ENCODE measurements around the gene ANKRD36B. TPM values are rescaled to one million over a fixed set of nuclear protein-coding genes. Genes with fewer than 3 reads are reported as not detected.
A peak's percentile ranks its signal among the peaks of the same experiment; 100 is the strongest.
"Not testable (repeated sequence)": the region's sequence is repeated elsewhere in the genome, so short reads cannot be mapped to it uniquely, and the experiment has no call there.

Gene ANKRD36B
- 10 to 100 TPM; 25.0 to 55.4 (median 41.7) TPM for total RNA-seq
- polyA plus RNA-seq = 10 to 100 TPM in 1 of 3 donors, 1 to 10 TPM in 2; 1.4 to 13.6 (median 2.4) TPM

DNA sequence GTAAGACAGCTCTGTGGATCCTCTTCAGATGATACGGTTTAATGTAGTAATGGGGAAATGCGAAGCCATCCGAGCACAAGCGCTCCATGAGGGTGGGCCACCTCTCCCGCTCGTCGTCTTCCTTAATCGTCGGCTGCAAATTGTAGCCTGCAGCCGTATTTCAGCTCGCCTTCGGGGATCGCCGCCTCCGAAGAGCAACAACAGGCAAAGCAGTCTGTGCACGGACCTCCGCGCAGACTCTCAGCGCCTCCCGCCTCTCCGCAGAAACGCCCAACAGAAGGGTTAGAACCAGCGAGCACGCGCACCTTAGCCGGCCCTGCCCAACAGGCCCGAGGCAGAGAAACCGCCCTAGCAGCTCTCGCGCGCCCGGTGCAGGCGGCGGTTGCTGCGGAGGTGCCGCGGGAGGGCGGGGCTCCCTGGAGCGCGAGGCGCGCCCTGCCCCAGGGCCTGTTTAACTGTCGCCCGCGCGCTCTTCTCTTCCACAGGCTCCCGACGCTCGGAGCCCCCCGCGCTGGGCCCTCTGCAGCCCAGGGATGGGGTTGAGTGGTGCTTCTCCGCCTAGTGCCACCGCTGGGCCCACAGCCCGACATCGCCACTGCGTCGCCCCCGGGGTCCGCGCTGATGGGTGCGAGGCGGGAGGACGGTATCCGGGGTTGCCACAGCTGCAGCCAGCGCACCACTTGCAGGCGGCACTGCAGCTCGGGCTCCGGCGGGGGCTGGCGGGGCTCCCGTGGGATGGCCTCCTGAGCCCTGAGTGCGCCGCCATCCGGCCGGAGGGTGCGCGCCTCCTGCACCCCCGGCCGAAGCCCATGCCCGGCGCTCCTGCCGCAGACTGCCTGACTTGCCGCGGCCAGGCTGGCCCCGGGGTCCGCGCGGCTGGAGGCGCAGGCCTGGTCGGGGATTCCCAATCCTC, at the start of gene ANKRD36B:
Gene ANKRD36B, minus strand, starts transcription at position 280 of the 913 bp plus-strand sequence. Its CDS starts 192 bp downstream, at position 88.
- DNase-seq = peak; percentile 87
- Histone ChIP-seq H3K4me3 (peak within 1 kb of the TSS; percentile 56 to 69 (median 60)), H3K27ac (peak within 1 kb of the TSS; percentile 90 to 93 (median 92))
- H3K9me3 ChIP-seq, H3K4me1 ChIP-seq, H3K36me3 ChIP-seq, H3K27me3 ChIP-seq: not testable (repeated sequence)
- intact Hi-C loops (cut with DNase I) = loop anchor here (1.0 to 10.0 kb wide), 3 partner anchors 55 to 107 kb away; partner anchors contain the start of gene COX5B
- TF ChIP-seq POLR2AphosphoS5 (IDR thresholded peaks at IDR 0.05) = peak in 1 of 4 donors; percentile 35
- WGBS, 2 donors = 0% methylated on average over 47 to 48 of the region's 90 CpGs

GRCh38 chr2:97626049-97626430, 36.4 kb upstream of the ANKRD36B start:
- H3K4me1 ChIP-seq; H3K36me3 ChIP-seq; H3K9me3 ChIP-seq; H3K4me3 ChIP-seq; intact Hi-C loops (cut with DNase I); H3K27ac ChIP-seq; DNase-seq; H3K27me3 ChIP-seq: not testable (repeated sequence)
- WGBS, 2 donors = 74 to 80% methylated on average over 8 of the region's 8 CpGs

DNA sequence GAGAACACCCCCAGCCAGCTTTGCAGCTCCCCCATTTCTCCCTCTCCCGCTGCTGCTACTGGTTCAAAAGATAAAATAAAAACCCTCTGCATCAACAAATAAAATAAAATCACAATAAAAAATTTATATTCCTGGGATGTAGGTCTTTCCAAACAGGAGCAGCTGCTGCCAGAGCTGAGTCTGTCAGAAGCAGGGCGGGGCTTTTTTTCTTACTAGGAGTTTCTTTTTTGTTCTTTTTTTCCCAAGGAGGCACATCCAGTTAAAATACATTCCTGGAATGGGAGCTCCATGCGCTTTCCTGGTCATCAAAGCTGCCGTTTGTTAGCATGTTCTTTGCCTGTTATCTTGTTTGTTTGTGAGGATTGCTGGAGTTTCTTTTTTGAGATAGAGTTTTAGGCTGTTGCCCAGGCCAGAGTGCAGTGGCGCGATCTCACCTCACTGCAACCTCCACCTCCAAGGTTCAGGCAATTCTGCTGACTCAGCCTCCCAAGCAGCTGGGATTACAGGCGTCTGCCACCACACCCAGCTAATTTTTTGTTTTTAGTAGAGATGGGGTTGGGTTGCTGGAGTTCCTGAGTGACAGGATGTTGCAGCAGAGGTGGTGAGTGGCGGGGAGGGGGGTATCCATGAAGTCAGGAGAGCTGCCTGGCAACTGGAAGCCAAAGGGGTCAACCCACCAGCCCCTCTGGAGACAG, 35.8 kb upstream of the ANKRD36B start:
- 17 to 47% methylated on average over 4 of the region's 8 CpGs for WGBS, 2 donors
- intact Hi-C loops (cut with DNase I) = not testable (repeated sequence)

DNA sequence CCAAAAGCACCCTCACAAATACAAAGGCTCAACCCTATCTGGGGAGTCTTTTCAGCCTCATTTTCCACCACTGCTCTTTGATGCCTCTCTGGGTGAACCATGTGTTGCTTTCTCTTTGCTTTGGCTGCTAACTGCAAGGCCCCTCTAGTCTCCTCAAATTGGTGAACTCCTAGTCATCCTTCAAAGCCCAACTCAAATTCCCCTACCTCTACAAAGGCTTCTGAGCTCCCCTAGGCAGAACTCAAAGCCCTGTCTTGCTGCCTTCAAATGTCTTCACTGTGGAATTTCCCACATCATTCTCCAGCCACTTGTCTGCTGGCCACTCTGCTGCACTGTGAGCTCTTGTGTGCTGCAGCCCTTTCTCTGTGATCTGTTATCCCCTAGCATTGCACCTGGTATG, 33.3 kb upstream of the ANKRD36B start:
- intact Hi-C loops (cut with DNase I); DNase-seq; H3K9me3 ChIP-seq; H3K36me3 ChIP-seq; H3K4me1 ChIP-seq; H3K27me3 ChIP-seq; H3K4me3 ChIP-seq; H3K27ac ChIP-seq: not testable (repeated sequence)

More for the DNA sequence above, 35.8 kb upstream of the ANKRD36B start:
- H3K4me3 ChIP-seq, H3K9me3 ChIP-seq, H3K27ac ChIP-seq, H3K4me1 ChIP-seq, H3K27me3 ChIP-seq, H3K36me3 ChIP-seq, DNase-seq: not testable (repeated sequence)

GRCh38 chr2:97620492-97620891, 30.8 kb upstream of the ANKRD36B start:
- intact Hi-C loops (cut with DNase I); DNase-seq: not testable (repeated sequence)
- 84% methylated on average over 1 of the region's 1 CpG for WGBS, 2 donors

GRCh38 chr2:97618939-97619827, 29.5 kb upstream of the ANKRD36B start:
- H3K36me3 ChIP-seq; intact Hi-C loops (cut with DNase I); H3K9me3 ChIP-seq; H3K27me3 ChIP-seq; H3K4me3 ChIP-seq; H3K27ac ChIP-seq; DNase-seq; H3K4me1 ChIP-seq: not testable (repeated sequence)
- 76 to 90% methylated on average over 6 of the region's 14 CpGs for WGBS, 2 donors

More at GRCh38 chr2:97620492-97620891, 30.8 kb upstream of the ANKRD36B start:
- H3K27ac ChIP-seq, H3K9me3 ChIP-seq, H3K4me1 ChIP-seq, H3K27me3 ChIP-seq, H3K36me3 ChIP-seq, H3K4me3 ChIP-seq: not testable (repeated sequence)

DNA sequence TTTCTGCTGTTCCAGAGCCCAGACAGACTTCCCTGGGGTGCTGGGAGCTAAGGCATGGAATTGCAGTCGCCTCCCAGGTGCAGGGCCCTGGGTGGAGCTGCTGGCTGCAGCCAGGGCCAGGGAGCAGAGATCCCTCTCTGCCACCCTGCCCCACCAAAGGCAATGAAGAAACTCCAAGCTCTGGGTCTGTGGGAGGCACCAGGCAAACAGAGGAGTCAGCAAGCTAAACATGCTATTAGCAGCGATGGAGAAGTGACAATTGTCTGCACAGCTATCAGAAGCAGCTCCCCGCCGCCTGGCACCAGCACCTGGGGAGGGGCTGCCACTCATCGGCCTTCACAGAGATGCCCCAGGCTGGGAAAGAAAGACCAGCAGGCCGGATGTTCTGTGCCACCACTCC, 28.2 kb upstream of the ANKRD36B start:
- no peaks in the 10 kb centered on the region for H3K27me3 ChIP-seq
- H3K4me3 ChIP-seq = no peak overlapping the region
- DNase-seq = no peak
- 87 to 91% methylated on average over 6 of the region's 6 CpGs for WGBS, 2 donors
- no peak overlapping the region for H3K27ac ChIP-seq
- TF ChIP-seq CTCF (IDR thresholded peaks at IDR 0.05) (no peak), POLR2AphosphoS5 (IDR thresholded peaks at IDR 0.05) (no peak), EP300 (IDR thresholded peaks at IDR 0.05) (no peak), POLR2A (IDR thresholded peaks at IDR 0.05) (no peak)
- intact Hi-C loops (cut with DNase I) = no loop called here
- no peaks in the 10 kb centered on the region for H3K36me3 ChIP-seq
- H3K9me3 ChIP-seq = no peaks in the 10 kb centered on the region
- H3K4me1 ChIP-seq = no peaks in the 10 kb centered on the region

- H3K27ac ChIP-seq; H3K27me3 ChIP-seq; H3K36me3 ChIP-seq; H3K9me3 ChIP-seq; H3K4me3 ChIP-seq; H3K4me1 ChIP-seq; intact Hi-C loops (cut with DNase I); DNase-seq: not testable (repeated sequence)
- WGBS, 2 donors = 47 to 82% methylated on average over 2 to 3 of the region's 8 CpGs
Measured at GRCh38 chr2:97615746-97616145, 26.1 kb upstream of the ANKRD36B start.

DNA sequence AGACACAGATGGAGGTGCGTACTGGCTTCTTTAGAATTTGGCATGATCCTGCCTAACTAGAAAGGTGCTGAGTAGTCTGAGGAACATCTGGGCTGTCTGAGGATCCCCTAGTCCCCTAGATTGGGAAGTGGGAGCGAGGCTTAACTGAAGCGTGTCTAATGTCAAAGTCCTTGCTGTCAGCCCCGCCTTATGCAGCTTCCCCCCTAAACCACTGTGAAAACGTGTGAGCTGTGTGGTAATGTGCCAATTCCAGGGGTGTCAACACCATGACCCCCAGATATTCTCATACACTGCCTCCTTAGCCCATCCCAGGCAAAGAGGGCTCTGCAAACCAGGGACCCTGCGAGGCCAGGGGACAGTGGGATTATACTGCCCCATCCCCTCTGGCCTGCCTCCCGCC, 22.2 kb upstream of the ANKRD36B start:
- H3K27ac ChIP-seq; H3K4me1 ChIP-seq; H3K9me3 ChIP-seq; H3K4me3 ChIP-seq; intact Hi-C loops (cut with DNase I); DNase-seq; H3K27me3 ChIP-seq; H3K36me3 ChIP-seq: not testable (repeated sequence)
- 59 to 74% methylated on average over 3 of the region's 7 CpGs for WGBS, 2 donors

DNA sequence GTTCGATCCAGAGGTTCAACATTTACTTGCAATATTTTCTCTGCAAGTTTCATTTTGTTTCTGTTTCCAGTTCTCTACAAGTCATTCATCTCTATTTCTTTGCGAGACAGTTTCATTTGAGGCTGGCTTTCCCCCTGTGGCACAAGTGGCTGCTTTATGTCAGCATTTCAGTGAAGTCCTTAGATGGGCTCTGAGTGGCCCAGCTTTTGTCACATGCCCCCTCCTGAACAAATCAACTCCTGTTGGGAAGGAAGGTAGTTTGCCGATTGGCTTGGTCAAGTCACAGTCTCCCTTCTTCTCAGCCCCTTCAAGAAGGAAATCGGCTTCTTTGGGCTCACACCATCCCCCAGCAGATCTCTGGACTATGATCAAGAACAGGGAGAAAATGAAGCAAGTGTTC, 19.1 kb upstream of the ANKRD36B start:
- H3K27me3 ChIP-seq; intact Hi-C loops (cut with DNase I); H3K27ac ChIP-seq: not testable (repeated sequence)

More for the DNA sequence above, 19.1 kb upstream of the ANKRD36B start:
- H3K36me3 ChIP-seq, H3K9me3 ChIP-seq, H3K4me1 ChIP-seq, H3K4me3 ChIP-seq, DNase-seq: not testable (repeated sequence)
- WGBS, 2 donors = 85 to 86% methylated on average over 4 of the region's 4 CpGs

Measured in sigmoid colon (tissue), 7 donors.